Activated T-helper 1 cell treated with anti-CD3 and anti-CD28 coated beads, Interleukin-2, amount 50 U/mL, for 16 hours (primary cell): Measurements from ENCODE around the gene TCF4.

ENCODE experiments used
- DNase-seq, 2 donors: peaks; one replicate each; pipeline ENCODE4 v3.0.0-alpha.2; 2020; ENCODE audit warnings: low read depth in 1 of 2, low spot score in 1 of 2

TCF4 gene

DNA sequence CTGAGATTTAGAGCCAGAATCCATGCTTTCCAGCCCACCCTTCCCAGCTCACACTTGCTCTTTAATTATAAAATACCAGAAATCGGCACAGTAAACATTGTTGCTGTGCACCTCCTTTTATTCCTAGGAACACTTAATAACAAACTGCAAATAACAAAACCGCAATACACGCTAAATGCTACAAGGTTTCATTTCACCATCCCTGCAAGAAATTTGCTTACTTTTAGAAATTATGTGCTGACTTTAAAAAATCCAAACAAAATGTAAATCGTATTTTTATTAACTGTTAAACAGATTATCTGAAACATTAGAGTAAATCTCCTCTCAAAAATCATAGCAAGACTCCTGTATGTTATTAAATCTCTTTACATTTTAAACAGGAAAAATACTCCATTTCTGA lies 79.3 kb downstream of the TCF4 start:
- DNase-seq: no peak

- no peak for DNase-seq
These were observed 81.9 kb downstream of the TCF4 start for GRCh38 chr18:55506074-55506473.

GRCh38 chr18:55504808-55505207 lies 83.2 kb downstream of the TCF4 start:
- DNase-seq: no peak

GRCh38 chr18:55503167-55503820 lies 84.7 kb downstream of the TCF4 start:
- DNase-seq: no peak

- no peak for DNase-seq
These were observed 85.8 kb downstream of the TCF4 start for GRCh38 chr18:55501982-55502710.

DNA sequence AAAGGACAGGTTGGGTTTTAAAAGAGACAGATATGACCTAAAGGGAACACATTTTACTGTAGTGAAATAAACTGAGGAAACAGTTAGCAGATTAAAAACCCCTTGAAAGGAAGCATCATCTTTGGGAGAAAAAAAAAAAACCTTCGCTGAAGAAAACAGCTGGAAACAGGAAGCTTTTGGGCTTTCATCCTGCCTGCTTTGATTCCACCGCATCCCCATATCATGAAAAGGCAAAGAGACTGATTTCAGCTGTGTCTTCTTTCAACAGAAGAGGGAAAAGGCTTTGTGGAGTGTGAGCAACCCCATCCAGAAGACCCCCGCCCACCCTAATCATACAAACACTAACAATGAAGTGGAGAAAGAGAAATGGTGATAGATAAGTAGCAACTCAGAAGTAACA lies 86.4 kb downstream of the TCF4 start:
- no peak for DNase-seq

- DNase-seq: no peak
These were observed 87.5 kb downstream of the TCF4 start for GRCh38 chr18:55500316-55501086.

GRCh38 chr18:55499526-55499925 lies 88.5 kb downstream of the TCF4 start:
- DNase-seq: no peak

DNA sequence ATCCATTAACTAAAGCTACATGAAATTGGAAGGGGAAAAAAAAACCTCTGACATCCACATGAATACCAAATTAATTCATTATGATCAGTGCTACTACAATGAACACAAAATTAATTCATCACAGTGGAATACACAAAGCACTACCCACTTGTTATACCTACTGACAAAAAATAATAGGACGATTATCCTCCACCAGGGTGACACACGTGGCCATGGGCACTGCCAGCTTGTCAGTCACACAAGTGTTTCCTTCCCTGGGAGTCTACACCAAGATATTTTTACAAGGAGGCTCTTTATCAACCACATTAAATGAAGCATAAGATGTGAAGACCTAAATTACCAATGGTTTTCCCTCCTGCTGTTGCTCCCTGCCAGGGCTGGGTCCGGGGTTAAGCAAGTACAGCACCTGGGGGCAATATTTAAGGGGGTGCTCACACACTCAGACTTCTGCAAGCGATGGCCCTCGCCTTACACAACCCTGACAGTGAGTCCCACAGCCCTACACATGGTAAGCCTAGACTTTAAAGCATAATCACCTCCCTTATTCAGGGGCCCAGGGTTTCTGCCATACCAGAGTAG lies 90.1 kb downstream of the TCF4 start:
- no peak for DNase-seq

DNA sequence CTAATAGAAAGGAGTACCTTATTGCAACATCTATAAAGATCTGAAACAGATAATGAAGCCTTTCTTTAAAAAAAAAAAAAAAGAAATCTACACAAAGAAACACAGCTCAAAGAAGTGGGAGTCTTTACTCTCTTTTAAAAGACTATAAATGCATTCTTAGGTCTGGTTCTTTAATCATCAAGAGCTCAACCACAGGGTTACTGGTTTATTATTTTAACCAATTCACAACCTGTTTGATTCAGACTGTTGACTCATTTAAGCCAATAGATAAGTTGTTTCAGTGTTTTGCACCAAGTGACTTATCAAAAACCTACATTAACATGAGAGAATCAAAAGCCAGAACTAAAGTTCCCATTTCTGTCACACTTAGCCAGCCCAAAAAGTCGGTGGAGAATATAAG lies 93.1 kb downstream of the TCF4 start:
- DNase-seq: no peak

DNA sequence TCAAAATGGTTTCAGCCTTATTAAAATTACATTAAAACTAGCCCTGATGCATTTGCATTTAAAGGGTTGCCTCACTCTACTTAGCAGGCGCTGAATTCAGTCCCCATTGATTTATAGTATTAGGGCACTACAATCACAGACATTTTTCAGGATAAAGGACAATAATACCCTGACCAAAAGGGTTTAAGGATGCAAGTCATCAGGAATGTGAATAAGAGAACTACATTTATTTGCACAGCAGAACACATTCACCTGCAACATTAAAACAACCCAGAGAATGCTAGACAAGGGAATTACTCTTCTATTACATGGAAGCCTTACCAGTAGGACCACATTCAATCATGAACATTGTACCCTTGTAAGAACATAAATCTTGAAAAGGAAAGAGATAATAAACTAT lies 93.6 kb downstream of the TCF4 start:
- DNase-seq: no peak

GRCh38 chr18:55491616-55492015 lies 96.4 kb downstream of the TCF4 start:
- no peak for DNase-seq

GRCh38 chr18:55489034-55489986 lies 98.7 kb downstream of the TCF4 start:
- DNase-seq: no peak

DNA sequence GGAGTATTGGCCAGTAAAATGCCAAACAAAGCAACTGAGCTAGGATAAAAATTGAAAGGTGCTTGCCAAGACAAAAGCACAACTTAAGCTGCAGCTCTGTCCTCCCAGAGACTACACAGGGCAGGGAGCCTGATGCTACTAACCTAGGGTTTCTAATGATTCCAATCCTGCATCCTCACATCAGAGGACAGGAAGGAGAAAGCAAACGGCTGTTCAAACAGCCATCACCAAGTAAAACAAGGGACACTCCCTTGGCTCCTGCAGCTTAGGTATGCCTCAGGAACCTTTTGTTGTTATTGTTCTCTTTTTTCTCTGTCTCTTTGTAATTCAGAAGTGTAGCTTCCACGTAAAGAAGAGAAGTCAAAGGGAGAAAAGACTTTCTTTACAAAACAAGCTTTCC lies 99.5 kb downstream of the TCF4 start:
- DNase-seq: no peak

GRCh38 chr18:55487997-55488396 lies 100.0 kb downstream of the TCF4 start:
- DNase-seq: no peak

- DNase-seq: no peak
These were observed 101.1 kb downstream of the TCF4 start for GRCh38 chr18:55486936-55487335.

- no peak for DNase-seq
These were observed 102.3 kb downstream of the TCF4 start for GRCh38 chr18:55485666-55486065.

- DNase-seq: no peak
These were observed 103.2 kb downstream of the TCF4 start for GRCh38 chr18:55484773-55485172.

GRCh38 chr18:55483266-55483871 lies 104.6 kb downstream of the TCF4 start:
- no peak for DNase-seq
